Activated T-cell treated with anti-CD3 and anti-CD28 coated beads, Interleukin-2, amount 50 U/mL, for 48 hours (primary cell): ENCODE measurements around the gene SYT15.

Experiments used
- DNase-seq, 2 experiments: peaks; one replicate each; pipeline ENCODE4 v3.0.0-alpha.2; 2020

Gene SYT15

DNA sequence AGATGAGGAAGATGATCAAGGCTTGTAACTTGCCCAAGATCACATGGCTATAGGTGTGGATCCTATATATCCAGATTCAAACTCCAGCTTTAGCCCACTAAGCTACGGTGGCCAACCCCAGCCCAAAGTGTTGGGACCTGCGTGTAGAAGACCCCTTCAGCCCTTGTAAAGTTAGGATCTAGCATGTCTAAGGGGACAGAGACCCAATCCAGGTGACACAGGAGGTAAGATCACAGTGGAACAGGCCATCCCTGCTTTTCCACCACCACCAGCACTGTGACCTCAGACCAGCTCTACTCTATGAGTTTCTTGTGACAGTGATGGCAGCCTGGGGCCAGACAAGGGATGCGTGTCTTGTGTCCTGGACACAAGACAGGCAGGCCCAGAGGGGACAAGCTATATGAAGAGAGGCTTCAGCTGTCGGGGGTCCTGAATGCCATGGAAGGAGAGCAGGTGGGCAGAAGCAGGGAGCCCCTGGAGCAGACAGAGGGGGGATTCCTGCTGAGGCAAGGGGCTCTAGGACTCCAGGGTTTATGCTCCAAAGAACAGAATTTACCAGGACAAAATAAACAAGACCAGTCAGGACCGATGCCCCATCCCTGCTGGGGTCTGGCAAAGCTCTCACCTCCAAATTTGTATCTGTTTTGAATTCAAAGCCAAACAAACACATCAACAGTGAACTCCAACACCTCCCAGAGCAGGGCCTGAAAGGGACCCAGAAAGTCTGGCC lies 32.9 kb upstream of the SYT15 start:
- peak; percentile 12 to 13 for DNase-seq

DNA sequence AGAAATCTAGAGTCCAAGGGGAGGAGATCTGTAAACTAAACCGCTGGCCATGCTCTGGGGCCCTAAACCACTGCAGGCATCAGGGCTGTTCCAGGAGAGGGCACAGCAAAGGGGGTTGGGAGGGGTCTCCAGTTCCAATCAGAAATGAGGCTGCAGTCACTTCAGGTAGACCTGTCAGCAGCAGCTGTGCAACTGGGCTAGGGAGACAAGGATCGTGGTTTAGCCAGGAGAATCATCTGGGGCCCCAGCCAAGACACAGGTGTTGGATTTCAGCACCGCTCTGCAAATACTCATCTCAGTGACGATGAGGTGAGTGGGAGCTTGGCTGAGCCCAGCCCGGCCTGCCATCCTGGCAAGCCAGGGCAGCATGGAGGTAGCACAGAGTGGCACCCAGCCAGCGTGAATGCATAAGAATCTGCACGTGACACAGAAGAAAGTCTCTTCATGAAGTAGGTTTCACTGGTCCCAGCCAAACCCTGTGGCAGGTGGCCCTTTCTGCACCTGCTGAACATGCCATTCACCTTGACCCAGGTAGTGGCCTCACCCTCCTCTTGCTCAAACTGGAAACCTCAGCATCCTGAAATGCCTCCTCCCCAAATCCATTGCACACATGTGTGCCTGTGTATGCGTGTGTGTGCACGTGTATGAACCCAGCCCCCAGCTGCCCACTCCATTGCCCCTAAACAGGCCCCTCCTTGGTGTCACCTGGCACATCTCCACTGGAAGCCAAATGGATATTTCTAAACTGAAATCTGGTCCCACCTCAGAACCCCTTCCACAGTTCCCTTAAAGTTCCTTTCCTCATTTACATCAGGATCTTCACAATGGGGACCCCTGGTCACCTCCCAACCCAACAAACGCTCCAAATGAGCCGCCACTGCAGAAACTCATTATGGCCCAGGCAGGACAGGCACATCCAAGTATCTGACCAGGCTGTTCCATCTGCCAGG lies 32.1 kb upstream of the SYT15 start:
- DNase-seq, result peak; percentile 15 to 17

DNA sequence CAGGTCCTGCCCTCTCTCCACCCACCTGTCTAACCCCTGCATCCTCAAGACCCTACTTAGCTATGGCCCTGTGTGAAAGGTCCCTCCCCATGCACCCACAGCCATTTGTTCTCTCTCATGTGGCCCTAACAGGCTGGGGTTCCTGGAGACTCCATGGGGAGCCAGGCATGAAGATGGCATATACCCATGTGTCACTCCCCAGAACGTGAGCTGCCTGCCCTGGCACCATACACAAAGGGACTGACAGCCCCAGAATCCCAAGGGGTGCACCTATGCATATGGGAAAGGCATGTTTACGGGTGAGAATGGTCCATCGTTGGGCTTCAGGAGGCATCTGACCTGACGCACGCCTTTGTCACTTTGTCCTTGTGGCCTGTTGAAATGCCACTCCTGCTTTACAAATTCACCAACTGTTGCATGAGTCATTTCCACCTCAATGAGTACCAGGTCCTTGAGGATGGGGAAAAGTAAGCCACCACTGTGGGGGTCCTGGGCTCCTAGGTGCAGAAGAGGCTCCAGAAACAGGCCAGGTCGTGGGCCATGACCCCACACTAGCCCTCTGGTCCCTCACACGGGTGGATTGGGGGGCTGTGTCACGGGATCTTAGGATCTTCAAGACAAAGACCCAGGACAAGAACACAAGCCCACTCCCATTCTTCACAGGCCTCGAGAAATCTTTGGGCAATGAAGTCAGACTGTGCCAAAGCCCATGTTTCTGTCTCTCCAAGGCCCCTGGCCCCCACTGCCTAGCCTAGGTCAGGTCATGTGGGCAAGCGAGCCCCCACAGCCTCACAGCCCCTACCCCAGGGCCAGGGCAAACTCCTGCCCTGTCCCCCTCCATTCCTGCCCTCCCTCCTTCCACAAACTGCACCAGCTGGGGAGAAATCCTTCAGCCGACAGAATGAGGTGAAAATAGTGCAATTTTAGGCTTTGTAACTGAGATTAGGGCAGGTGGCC lies 31.1 kb upstream of the SYT15 start:
- peak; percentile 17 for DNase-seq

DNA sequence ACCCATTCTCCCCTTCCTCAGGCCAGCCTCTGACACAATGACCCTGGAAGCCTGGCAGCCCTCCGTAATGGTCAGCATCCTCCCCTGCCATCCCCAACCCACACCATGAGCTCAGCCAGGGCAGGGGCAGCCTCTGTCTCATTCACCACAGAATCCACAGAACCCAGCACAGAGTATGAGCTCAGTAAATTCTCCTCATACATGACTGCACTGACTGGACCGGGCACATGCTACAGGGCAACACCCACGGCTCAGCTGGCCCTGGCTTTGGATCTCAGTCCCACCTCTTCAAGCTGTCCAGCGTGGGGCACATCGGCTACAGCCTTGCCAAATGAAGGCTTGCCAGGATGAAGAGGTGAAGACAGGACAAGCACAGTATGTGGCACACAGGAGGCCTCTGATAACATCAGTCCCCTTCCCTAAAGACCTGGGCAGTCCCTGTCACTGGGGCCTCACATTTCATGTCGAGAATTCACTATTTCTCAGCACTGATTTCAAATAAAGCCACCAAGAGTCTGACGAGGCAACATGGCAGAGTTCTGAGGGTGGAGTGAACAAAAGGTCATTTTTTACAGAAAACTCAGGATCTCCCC lies 30.3 kb upstream of the SYT15 start:
- DNase-seq, result peak in 1 of 2 experiments; percentile 11

DNA sequence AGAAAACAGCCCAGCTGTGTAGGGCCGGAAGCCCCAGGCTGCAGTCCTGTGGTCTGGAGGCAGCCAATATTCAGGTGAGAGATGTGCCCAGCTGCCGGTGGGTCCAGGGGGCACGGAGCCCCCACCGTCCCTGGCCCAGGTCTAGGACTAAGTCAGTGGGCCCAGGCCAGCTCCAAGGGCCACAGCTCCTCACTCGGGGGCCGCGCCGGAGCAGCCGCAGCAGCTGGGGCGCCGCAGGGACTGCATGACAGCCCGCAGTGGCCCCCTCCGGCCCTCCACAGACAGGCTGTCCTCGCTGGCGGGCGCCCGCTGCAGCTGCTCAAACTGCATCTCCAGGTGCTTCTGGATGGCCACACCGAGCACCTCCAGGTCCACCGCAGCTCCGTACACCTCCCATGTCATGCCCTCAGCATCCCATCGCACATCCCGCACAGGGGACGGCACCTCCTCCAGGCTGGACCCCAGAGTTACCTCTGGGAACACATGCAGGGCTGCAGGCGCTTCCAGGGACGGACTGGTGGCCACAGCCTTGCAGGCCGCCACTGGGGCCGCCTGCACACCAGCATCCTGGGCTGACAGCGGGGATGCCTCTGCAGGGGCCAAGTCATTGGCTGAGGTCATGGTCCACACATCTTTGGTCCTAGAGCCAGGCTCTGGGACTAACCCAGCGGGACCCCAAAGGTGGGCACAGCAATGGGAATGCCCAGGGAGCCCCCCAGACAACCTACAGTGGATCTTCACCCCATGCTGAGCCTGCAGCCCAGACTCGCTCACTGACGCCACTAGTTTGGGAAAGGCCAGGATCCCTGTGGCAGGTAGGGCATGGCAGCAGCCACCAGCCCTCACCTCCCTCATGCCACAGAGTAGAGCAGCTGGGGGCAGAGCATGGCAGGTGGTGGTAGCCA lies 29.5 kb upstream of the SYT15 start:
- DNase-seq, result peak; percentile 13 to 15

DNA sequence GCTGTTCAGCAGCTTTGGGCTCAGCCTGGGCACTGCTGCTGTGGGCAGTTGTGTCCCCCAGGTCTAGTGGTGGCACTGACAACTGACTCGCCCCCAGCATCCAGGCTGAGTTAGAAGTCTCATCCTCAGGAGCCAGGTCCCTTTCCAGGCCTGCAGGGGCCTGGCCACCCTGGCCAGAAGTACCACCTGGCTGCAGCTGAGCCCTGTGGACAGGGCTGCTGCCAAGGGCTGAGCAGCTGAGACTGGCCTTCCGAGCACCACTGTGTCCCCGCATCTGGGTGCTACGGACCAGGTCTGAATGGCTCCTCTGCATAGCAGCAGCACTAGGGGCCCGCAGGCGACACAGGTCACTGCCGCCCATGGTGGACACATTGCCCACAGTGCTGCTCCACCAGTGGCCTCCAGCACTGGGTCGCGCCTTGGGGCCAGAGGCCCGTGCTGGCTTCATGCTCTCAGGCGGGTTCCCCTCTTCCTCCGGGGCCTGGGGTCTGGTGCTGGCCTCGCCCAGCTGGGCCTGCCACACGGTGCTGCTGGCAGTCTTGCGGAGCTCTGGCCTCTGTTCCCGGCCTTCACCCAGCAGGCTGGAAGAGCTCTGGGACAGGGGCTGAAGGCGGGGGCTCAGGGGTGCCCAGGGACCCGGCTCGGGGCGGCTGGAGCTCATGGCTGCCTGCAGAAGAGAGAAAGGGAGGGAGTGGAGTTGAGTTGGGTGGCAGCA lies 28.7 kb upstream of the SYT15 start:
- peak; percentile 11 to 14 for DNase-seq

DNA sequence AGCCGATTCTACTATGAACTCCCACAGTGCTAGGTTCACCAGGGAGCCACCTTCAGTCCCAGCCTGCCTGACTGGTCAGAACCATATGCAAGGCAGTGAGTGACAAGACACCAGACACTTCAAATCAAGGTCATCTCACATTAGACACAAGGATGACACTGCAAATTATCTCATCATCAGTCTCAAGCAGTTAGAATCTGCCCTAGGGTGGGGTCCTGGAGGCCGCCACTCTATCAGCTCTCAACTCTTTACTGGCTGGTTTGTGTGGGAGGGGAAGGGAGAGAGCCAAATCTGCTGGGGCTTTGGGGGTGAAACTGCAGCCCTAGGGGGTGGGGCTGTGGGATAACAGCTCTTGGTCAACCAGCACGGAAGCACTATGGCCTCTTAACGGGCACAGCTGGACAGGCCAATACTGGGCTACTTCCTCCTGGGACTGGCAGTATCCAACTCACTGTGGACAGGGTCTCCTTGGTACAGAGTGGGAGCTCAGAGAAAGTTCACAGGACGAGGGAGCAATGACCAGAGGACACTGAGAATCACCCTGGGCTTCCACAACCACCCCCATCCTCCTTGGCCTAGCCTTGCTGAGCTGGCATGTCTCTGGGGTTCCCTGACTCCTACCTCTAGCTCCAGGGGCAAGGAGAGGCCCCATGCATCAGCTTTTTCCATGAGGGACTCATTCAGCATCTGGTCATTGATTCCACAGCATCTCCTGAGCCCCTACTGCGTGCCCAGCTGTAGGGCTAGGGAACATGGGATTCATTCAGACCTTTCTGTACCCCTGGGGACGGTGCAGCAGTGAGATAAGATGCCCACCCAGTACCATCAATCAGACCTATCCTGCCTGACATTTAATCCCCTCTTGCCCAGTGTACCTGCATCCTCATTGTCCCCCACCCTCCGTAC lies 27.9 kb upstream of the SYT15 start:
- DNase-seq, result peak; percentile 15

DNA sequence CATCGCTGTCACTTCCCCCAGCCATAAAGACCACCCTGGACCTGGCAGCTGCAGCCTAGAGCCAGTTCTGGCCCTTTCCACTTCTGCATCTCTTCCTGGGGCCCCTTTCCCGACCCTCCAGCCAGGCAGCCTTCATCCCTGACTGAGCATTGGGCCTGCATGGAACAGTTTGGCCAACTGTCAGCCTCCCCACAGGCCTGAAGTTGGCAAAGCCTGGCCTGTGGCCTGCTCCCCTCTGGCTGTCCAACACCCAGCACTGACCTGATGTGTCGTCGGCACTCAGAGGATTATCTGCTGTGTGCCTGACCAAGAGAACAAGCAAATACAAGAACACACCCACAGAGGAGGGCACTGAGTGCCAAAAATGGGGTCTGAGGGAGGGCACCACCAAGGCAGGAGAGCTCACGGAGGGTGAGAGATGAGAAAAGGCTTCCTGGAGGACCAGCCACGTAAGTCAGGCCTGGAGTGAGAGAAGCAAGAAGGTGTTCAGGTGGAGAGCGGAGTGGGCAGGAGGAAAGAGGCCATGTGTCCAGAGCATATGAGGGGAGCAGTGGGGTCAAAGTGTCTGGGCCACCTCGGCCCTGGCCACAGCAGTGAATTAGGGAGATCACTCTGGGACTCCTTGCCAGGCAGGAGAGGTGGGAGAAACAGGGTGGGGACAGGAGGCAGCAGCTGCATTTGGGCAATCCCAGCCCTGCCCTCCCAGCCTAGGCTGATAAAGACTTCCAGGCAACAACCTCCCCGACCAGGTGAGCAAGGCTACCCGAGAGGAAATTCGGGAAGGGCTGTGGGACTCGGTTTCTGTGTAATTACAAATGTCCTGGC lies 27.0 kb upstream of the SYT15 start:
- peak; percentile 15 for DNase-seq

DNA sequence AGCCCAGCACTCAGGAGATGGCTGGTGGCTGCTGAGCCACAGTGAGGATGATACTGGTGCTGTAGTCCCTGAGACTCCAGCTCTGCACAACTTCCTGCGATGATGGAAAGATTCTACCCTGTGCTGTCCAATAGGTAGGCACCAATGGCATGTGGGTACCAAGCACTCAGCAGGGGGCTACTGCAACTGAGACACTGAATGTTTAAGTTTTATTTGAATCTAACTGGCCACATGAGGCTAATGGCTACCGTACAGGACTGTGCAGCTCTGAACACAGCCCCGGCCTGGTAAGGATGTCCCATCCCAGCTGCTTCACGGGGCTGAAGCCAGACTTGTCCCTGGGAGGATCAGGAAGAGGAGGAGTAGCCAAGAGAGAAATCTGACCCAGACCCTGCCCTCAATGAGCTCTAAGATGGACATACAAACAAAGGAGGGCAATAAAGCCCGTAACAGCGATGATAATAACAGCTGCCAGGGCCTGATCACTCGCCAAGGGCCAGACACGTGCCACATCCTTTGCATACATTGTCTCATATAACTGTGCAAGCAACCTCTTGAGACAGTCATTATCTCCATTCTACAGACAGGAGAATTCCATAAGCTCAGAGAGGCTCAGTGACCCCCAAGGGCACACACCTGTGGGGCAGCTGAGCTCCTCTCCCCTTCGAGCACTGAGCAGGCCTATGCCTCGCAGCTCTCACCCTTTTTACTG lies 26.2 kb upstream of the SYT15 start:
- peak; percentile 12 to 19 for DNase-seq

DNA sequence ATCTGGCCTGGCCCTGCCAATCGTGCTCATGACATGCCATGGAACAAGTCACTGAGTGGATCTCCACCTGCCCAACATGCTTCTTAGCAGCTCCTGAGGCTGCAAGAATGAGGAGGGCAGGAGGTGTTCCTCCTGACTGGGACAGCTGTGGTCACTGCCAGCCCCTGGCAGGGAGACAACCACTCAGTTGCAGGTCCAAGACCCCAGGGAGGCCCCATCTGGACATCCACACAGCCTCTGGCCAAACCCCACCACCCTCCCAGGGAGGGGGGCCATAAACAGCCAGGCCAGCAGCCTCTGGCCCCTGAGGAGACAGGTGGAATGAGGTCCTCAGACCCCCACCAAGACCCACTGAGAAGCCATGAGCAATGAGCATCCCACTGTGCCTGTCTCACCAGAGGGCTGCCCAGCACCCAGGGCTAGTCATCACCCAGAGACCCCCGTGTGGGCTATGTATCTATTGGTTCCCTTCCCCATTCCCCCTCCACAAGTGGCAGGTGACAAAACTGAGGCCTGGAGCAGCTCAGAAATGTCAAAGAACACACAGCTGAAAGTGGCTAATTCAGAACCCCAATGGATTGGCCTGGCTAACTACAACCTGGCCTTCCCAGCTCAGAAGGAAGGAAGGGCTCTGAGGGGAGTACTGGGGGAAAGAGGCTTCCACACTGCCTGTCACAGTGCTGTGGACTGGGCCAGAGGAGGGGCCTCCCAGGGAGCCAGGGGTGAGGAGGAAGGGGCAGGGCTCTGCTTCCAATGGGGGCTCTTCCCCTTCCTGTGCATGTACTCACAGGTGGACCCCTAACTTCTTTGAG lies 25.5 kb upstream of the SYT15 start:
- peak; percentile 15 for DNase-seq

DNA sequence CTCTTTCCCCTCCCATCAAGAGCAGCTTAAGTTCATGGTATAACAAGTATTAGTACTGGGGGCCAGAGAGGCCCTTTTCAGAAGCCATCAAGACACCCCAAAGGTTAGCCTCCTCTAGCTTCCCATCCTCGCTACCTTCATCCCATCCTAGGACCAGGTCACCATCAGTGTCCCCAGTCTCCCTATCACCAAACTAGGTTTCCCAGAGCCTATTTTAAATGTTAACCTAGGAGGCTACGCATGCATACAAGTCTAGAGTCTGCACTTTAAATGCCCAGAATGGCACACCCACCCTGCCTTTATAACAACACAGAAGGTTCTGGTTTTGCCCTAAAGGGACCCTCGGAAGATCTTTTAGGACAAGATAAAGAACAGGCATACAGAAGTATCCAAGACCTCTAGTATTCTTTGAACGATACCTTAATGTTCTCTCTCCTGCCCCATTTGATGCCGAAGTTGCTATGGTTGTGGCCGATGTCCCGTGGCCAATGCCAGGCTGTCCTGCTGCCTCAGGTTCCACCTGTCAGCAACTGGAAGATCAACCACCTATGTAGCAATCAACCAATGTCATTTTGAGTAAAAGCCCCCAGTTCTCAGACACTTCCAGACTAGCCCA lies 24.7 kb upstream of the SYT15 start:
- peak; percentile 8 to 16 for DNase-seq

DNA sequence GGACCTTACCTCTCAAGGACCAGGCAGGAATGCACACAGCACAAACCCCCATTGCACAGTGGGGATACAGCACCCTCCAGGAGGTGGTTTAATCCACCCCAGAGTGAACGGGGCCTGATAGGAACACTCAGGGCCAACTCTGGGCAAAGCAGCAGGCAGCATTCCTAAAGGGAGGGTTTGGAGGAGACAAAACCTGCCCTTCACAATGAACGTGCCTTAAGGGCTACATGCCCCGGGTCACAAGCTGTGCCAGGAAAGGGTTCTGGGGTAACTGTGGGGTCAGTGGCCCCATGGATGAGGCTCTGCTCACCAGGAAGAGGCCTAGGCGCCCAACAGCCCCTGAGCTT lies 23.6 kb upstream of the SYT15 start:
- DNase-seq, result peak in 1 of 2 experiments; percentile 16

DNA sequence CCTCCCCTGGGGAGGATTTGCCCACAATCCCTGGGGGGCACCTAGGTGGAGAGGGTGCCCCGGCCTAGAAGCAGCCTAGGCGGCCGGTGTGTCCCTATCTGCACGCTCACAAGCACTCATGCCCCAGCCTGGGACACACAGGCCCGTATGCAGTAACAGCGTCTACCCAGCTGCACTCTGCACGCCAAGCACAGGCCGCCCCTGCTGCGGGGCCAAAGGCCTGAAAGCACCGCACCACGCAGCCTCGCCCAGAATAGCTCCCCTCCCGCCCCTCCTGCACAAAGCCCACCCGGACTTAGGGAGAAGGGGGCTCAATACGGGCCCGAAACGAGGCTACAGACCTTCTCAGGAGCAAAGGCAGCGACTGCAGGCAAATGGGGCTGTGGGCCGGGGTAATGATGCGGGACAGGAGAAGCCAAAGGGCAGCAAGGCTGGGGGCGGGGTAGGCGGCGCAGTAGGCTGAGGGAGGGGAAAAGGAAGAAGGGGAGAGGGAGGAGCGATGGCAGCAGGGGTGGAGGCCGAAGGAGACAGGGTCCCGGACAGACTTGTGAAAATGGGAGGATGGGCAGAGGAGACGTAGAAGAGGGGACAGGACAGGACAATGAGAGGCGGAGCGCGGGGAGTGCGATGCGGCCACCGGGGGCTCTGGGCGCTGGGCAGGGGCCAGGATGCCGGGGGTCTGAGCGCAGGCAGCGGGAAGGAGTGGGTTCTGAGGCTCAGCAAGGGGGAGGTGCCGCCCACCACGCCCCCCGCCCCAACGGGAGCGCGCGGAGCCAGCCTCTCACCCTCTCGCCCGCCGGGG lies 23.0 kb upstream of the SYT15 start:
- DNase-seq, result peak in 1 of 2 experiments; percentile 23

DNA sequence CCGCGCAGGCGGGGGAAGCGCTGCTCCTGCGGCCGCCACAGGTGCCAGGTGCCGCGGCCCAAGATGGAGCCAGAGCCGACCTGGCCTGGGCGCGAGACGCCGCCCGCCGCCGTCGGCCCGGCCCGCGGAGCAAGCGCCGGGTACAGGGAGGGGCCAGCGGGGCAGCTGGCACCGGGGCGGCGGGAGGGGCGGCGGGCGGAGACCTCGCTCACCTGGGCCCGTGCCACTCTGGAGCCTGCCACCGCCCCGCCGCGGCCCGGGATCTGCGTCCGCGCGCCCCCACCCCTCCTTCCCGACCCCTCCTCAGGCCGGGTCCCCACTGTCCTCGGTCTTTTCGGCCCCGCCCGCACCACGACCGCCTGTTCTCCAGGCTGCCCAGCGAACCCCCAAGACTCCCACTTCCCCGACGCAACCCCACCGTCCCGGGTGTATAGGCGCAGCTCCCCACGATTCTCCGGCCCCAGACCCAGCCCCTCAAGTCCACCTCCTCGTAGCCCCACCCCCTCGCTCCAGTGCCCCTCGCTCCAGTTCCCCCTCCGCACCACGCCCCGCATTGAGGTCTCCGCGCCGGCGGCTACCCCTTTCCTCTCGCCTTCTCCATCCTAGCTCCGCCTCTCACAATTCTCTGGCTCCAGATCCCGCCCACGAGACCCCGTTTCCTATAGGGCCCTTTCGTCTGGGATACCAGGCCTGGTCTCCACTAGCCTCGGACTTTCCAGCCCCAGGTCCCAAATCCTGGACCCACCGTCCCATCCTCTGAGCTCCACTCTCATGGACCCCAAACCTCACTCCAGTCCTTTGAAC lies 22.2 kb upstream of the SYT15 start, which contains the start of gene GPRIN2:
TSS of gene GPRIN2 (minus strand) at position 144 of the 804 bp plus-strand sequence. CDS start 5,922 bp downstream, outside the sequence.
- DNase-seq, result peak; percentile 13 to 22
